ENCODE results near the gene SCN1B. TPM values are rescaled to one million over a fixed set of nuclear protein-coding genes. Genes with fewer than 3 reads are reported as not detected.

SCN1B gene
- total and polyA plus RNA-seq, 2 of the 13 experiments (the other 11 are each of a cell fraction or from before 2014, with no cell fraction given): 2.7 to 20.1 TPM

GRCh38 chr19:35006342-35006998, 23.8 kb upstream of the SCN1B start (continued):
- TF ChIP-seq GMEB2 (CRISPR knock-in tag; IDR thresholded peaks at IDR 0.05; ENCODE audit: low read depth): no peak

GRCh38 chr19:35006999-35007365, 23.3 kb upstream of the SCN1B start:
- peak overlapping the region; percentile 50 for H3K4me2 ChIP-seq (ENCODE audit: low read depth, low read length)
- no peaks in the 10 kb centered on the region for H3K27me3 ChIP-seq (ENCODE audit: control insufficient read depth in 1 of 2, insufficient read depth in 2 of 2, low read length in 2 of 2)
- H3K4me1 ChIP-seq (ENCODE audit: insufficient read depth, low read length): peaks cover 56% of the 10 kb centered on the region
- H3K79me2 ChIP-seq (ENCODE audit: insufficient read depth, low read length): peaks cover 38% of the 10 kb centered on the region
- in situ Hi-C loops (cut with HindIII; ENCODE audit: extremely low pct_ligation_motif_present, low pct_unique_long_range_greater_than_20kb) (no loop called here), intact Hi-C loops (cut with micrococcal nuclease; ENCODE audit: unreplicated experiment) (loop anchor here (1.0 kb wide), 1 partner anchor 12 kb away; no protein-coding TSS in a partner anchor)
- peak overlapping the region; percentile 8 for H3K27ac ChIP-seq (ENCODE audit: extremely low read length, insufficient read depth, low read length)
- H2AFZ ChIP-seq (ENCODE audit: low read length): no peak overlapping the region
- no peaks in the 10 kb centered on the region for H3K9me3 ChIP-seq (ENCODE audit: low read length)
- ChIA-PET POLR2A (interaction anchor here (0.9 to 4.3 kb wide), 8 partner anchors 10 to 44 kb away, joined by 3 to 75 read pairs (median 4); partner anchors contain the start of gene HPN), CTCF (ENCODE audit: low intra/inter-chr PET ratio, low total read pairs) (no interaction called here)
- DNase-seq (ENCODE audit: low spot score) (no peak), FAIRE-seq (peak; percentile 8), ATAC-seq (no peak)
- H3K4me3 ChIP-seq (replicated peaks in 1 of 3; ENCODE audit: insufficient read depth in 1 of 3, low read depth in 2 of 3, low read length in 3 of 3): peak overlapping the region in 1 of 3 experiments; percentile 10; a peak in 1 of 6 replicates
- peaks cover 50% of the 10 kb centered on the region for H4K20me1 ChIP-seq (ENCODE audit: insufficient read depth, low read length)
- H3K36me3 ChIP-seq (replicated peaks in 1 of 2; ENCODE audit: control insufficient read depth in 1 of 2, insufficient read depth in 2 of 2, low read length in 2 of 2): peaks cover 18 to 30% of the 10 kb centered on the region in 2 experiments
- H3K9ac ChIP-seq (ENCODE audit: insufficient read depth, low read depth, low read length): no peak overlapping the region
- no TSS peak for BruUV-seq (replicated peaks)
- WGBS (ENCODE audit: low lambda C conversion rate): 98% methylated on average over 5 of the region's 5 CpGs
- TF ChIP-seq HMG20A (CRISPR knock-in tag; IDR thresholded peaks at IDR 0.05; ENCODE audit: borderline replicate concordance): no peak
- TF ChIP-seq ZNF691 (CRISPR knock-in tag; IDR thresholded peaks at IDR 0.05; ENCODE audit: borderline replicate concordance, low read depth): no peak
- no peak for TF ChIP-seq ZNF614 (CRISPR knock-in tag; IDR thresholded peaks at IDR 0.05; ENCODE audit: borderline replicate concordance)
- no peak for TF ChIP-seq KMT2A (CRISPR knock-in tag; IDR thresholded peaks at IDR 0.05)
- TF ChIP-seq ZNF687 (CRISPR knock-in tag; IDR thresholded peaks at IDR 0.05): peak; percentile 5; the same call in 1 of the 2 replicates
- 0 out of 2 replicates have a peak, but pooled peaks have one; percentile 20 for TF ChIP-seq ZNF274 (CRISPR knock-in tag; IDR thresholded peaks at IDR 0.05)
- TF ChIP-seq GATA4 (IDR thresholded peaks at IDR 0.05; ENCODE audit: borderline replicate concordance, low read depth): no peak
- TF ChIP-seq DNMT1 (CRISPR knock-in tag; IDR thresholded peaks at IDR 0.05): no peak
- TF ChIP-seq NFIB (CRISPR knock-in tag; IDR thresholded peaks at IDR 0.05; ENCODE audit: borderline replicate concordance): no peak
- TF ChIP-seq NFE2L1 (CRISPR knock-in tag; IDR thresholded peaks at IDR 0.05; ENCODE audit: borderline replicate concordance): no peak
- TF ChIP-seq RBFOX2 (IDR thresholded peaks at IDR 0.05; ENCODE audit: low read depth, low read length): no peak
- no peak for TF ChIP-seq ZFX (CRISPR knock-in tag; IDR thresholded peaks at IDR 0.05; ENCODE audit: low read depth)
- TF ChIP-seq ZNF34 (CRISPR knock-in tag; IDR thresholded peaks at IDR 0.05; ENCODE audit: borderline replicate concordance): 0 out of 2 replicates have a peak, but pooled peaks have one; percentile 40
- TF ChIP-seq ZNF484 (CRISPR knock-in tag; IDR thresholded peaks at IDR 0.05; ENCODE audit: borderline replicate concordance, low read depth): no peak
- TF ChIP-seq ZNF580 (CRISPR knock-in tag; IDR thresholded peaks at IDR 0.05; ENCODE audit: borderline replicate concordance, low read depth): no peak
